Gastroesophageal sphincter (tissue), 4 donors: ENCODE measurements around the gene OTOG. TPM values are rescaled to one million over a fixed set of nuclear protein-coding genes. Genes with fewer than 3 reads are reported as not detected.

Source experiments
- ATAC-seq: fragments of 150-250 bp; one replicate; pipeline ENCODE4 v1.9.1; 2016; ENCODE audit warnings: mild to moderate bottlenecking, moderate library complexity
- H3K27ac ChIP-seq, 4 donors: fragments of 200-600 bp; sonication (generic) in 3 of 4; 1 replicate in 3 of 4; 2 replicates in 1 of 4; pipeline ENCODE4 v1.5.1; 2016 to 2019
- H3K27me3 ChIP-seq: fragments of 200-600 bp; sonication (generic); one replicate; pipeline ENCODE4 v1.5.1; 2019
- H3K36me3 ChIP-seq, 2 donors: fragments of 200-600 bp; sonication (generic); one replicate each; pipeline ENCODE4 v1.5.1; 2019; ENCODE audit warnings: control low read depth in 1 of 2
- H3K4me1 ChIP-seq, 3 donors: fragments of 200-600 bp; sonication (generic); 1 replicate in 2 of 3; 2 replicates in 1 of 3; pipeline ENCODE4 v1.5.1; 2016 to 2019; ENCODE audit warnings: control low read depth in 2 of 3
- H3K4me3 ChIP-seq, 2 donors: fragments of 200-600 bp; sonication (generic); one replicate each; pipeline ENCODE4 v1.5.1; 2019; ENCODE audit warnings: mild to moderate bottlenecking in 1 of 2, moderate library complexity in 1 of 2
- H3K9me3 ChIP-seq, 3 donors: fragments of 200-600 bp; sonication (generic); one replicate each; pipeline ENCODE4 v1.5.1; 2017 to 2019; ENCODE audit warnings: control low read depth in 2 of 3
- CTCF ChIP-seq, 4 experiments: fragments of 200-600 bp in 2 of 4; fragments of 450-650 bp in 2 of 4; sonication (generic) in 1 of 4; IDR thresholded peaks; one replicate each; pipeline ENCODE4 v1.5.1; 2017 to 2019; ENCODE audit warnings: antibody characterized with exemption in 4 of 4, mild to moderate bottlenecking in 2 of 4, moderate library complexity in 2 of 4
- EP300 ChIP-seq: sonication (generic); formaldehyde crosslinking; IDR thresholded peaks from one replicate; pipeline ENCODE4 v1.6.1; 2017; ENCODE audit warnings: antibody characterized with exemption, mild to moderate bottlenecking
- POLR2A ChIP-seq, 2 donors: fragments of 450-650 bp; IDR thresholded peaks; one replicate each; pipeline ENCODE4 v1.6.1; 2017; ENCODE audit warnings: antibody characterized with exemption in 2 of 2, mild to moderate bottlenecking in 2 of 2, moderate library complexity in 1 of 2
- POLR2AphosphoS5 ChIP-seq: sonication (generic); formaldehyde crosslinking; IDR thresholded peaks from one replicate; pipeline ENCODE4 v1.6.1; 2017; ENCODE audit warnings: antibody characterized with exemption
- WGBS, 2 donors: methylation state at CpG; one replicate each; pipeline ENCODE4 v1.1.5; 2018; ENCODE audit warnings: low coverage in 1 of 2; 5-methylcytosine and 5-hydroxymethylcytosine counted together
- total RNA-seq, 4 donors: library from RNA; depleted of rRNA; stranded (reverse); fragments of >200 nt; gene quantifications; one replicate each; pipeline ENCODE4 v1.1.0, GENCODE V29; 2016

OTOG gene
- total RNA-seq, 4 donors from 2014 or later: not detected

- Histone ChIP-seq H3K4me3 (no peak overlapping the region), H3K27me3 (no peaks in the 10 kb centered on the region), H3K36me3 (no peaks in the 10 kb centered on the region), H3K9me3 (no peaks in the 10 kb centered on the region), H3K4me1 (peaks cover 0 to 7% (median 0%) of the 10 kb centered on the region in 3 donors), H3K27ac (no peak overlapping the region)
- no peak for TF ChIP-seq POLR2AphosphoS5
- no peak for TF ChIP-seq EP300
- TF ChIP-seq POLR2A (IDR thresholded peaks at IDR 0.05): no peak
- no peak for TF ChIP-seq CTCF (IDR thresholded peaks at IDR 0.05)
- WGBS, 2 donors: 73% methylated on average over 2 of the region's 4 CpGs; no CpG with 5 or more reads in 1 of the 2 donors
- no peak for ATAC-seq
Observed at GRCh38 chr11:17502630-17503029, 44.4 kb upstream of the OTOG start.

- no peaks in the 10 kb centered on the region for H3K36me3 ChIP-seq
- TF ChIP-seq CTCF (IDR thresholded peaks at IDR 0.05) (peak in 3 of 4 experiments; percentile 81 to 95 (median 85)), POLR2A (IDR thresholded peaks at IDR 0.05) (no peak)
- H3K4me1 ChIP-seq: peaks cover 0 to 23% (median 7%) of the 10 kb centered on the region in 3 donors
- no peak overlapping the region for H3K4me3 ChIP-seq
- no peak overlapping the region for H3K27ac ChIP-seq
- no peaks in the 10 kb centered on the region for H3K27me3 ChIP-seq
- WGBS, 2 donors: 0 to 40% methylated on average over 1 to 2 of the region's 9 CpGs
- ATAC-seq: peak; percentile 52
- no peaks in the 10 kb centered on the region for H3K9me3 ChIP-seq
Observed at GRCh38 chr11:17504330-17505107, 42.5 kb upstream of the OTOG start.

- no peaks in the 10 kb centered on the region for H3K9me3 ChIP-seq
- no peaks in the 10 kb centered on the region for H3K27me3 ChIP-seq
- no peak overlapping the region for H3K27ac ChIP-seq
- no peak overlapping the region for H3K4me3 ChIP-seq
- H3K4me1 ChIP-seq: peaks cover 0 to 23% (median 7%) of the 10 kb centered on the region in 3 donors
- 29 to 73% methylated on average over 1 to 3 of the region's 4 CpGs for WGBS, 2 donors
- ATAC-seq: no peak
- TF ChIP-seq EP300 (no peak), CTCF (IDR thresholded peaks at IDR 0.05) (no peak), POLR2AphosphoS5 (no peak), POLR2A (IDR thresholded peaks at IDR 0.05) (no peak)
- no peaks in the 10 kb centered on the region for H3K36me3 ChIP-seq
Observed at GRCh38 chr11:17505146-17505545, 41.9 kb upstream of the OTOG start.

- 75 to 89% methylated on average over 5 to 6 of the region's 6 CpGs for WGBS, 2 donors
- no peak overlapping the region for H3K27ac ChIP-seq
- H3K36me3 ChIP-seq: no peaks in the 10 kb centered on the region
- H3K27me3 ChIP-seq: no peaks in the 10 kb centered on the region
- H3K4me3 ChIP-seq: no peak overlapping the region
- no peaks in the 10 kb centered on the region for H3K9me3 ChIP-seq
- ATAC-seq: no peak
- H3K4me1 ChIP-seq: peaks cover 0 to 23% (median 7%) of the 10 kb centered on the region in 3 donors
- TF ChIP-seq CTCF (IDR thresholded peaks at IDR 0.05) (no peak), POLR2AphosphoS5 (no peak)
Observed at GRCh38 chr11:17506314-17506713, 40.7 kb upstream of the OTOG start.

- Histone ChIP-seq H3K4me3 (no peak overlapping the region), H3K27ac (no peak overlapping the region), H3K9me3 (no peaks in the 10 kb centered on the region), H3K4me1 (peaks cover 0 to 23% (median 7%) of the 10 kb centered on the region in 3 donors), H3K27me3 (no peaks in the 10 kb centered on the region), H3K36me3 (no peaks in the 10 kb centered on the region)
- no peak for TF ChIP-seq CTCF (IDR thresholded peaks at IDR 0.05)
- TF ChIP-seq POLR2AphosphoS5: no peak
- TF ChIP-seq POLR2A (IDR thresholded peaks at IDR 0.05): no peak
- TF ChIP-seq EP300: no peak
- 40 to 100% methylated on average over 1 to 2 of the region's 3 CpGs for WGBS, 2 donors
- no peak for ATAC-seq
Observed at GRCh38 chr11:17506942-17507341, 40.1 kb upstream of the OTOG start.
